ENCODE data around the gene DAB1.

Gene DAB1

GRCh38 chr1:57255945-57256344 is 167.9 kb downstream of the DAB1 start:
- TF ChIP-seq, protein P1, sequence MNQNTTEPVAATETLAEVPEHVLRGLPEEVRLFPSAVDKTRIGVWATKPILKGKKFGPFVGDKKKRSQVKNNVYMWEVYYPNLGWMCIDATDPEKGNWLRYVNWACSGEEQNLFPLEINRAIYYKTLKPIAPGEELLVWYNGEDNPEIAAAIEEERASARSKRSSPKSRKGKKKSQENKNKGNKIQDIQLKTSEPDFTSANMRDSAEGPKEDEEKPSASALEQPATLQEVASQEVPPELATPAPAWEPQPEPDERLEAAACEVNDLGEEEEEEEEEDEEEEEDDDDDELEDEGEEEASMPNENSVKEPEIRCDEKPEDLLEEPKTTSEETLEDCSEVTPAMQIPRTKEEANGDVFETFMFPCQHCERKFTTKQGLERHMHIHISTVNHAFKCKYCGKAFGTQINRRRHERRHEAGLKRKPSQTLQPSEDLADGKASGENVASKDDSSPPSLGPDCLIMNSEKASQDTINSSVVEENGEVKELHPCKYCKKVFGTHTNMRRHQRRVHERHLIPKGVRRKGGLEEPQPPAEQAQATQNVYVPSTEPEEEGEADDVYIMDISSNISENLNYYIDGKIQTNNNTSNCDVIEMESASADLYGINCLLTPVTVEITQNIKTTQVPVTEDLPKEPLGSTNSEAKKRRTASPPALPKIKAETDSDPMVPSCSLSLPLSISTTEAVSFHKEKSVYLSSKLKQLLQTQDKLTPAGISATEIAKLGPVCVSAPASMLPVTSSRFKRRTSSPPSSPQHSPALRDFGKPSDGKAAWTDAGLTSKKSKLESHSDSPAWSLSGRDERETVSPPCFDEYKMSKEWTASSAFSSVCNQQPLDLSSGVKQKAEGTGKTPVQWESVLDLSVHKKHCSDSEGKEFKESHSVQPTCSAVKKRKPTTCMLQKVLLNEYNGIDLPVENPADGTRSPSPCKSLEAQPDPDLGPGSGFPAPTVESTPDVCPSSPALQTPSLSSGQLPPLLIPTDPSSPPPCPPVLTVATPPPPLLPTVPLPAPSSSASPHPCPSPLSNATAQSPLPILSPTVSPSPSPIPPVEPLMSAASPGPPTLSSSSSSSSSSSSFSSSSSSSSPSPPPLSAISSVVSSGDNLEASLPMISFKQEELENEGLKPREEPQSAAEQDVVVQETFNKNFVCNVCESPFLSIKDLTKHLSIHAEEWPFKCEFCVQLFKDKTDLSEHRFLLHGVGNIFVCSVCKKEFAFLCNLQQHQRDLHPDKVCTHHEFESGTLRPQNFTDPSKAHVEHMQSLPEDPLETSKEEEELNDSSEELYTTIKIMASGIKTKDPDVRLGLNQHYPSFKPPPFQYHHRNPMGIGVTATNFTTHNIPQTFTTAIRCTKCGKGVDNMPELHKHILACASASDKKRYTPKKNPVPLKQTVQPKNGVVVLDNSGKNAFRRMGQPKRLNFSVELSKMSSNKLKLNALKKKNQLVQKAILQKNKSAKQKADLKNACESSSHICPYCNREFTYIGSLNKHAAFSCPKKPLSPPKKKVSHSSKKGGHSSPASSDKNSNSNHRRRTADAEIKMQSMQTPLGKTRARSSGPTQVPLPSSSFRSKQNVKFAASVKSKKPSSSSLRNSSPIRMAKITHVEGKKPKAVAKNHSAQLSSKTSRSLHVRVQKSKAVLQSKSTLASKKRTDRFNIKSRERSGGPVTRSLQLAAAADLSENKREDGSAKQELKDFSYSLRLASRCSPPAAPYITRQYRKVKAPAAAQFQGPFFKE (tag by site-specific recombination; IDR thresholded peaks at IDR 0.05; ENCODE audit: borderline replicate concordance) = no peak
- no peak for TF ChIP-seq ZNF514 (tag by site-specific recombination; IDR thresholded peaks at IDR 0.05)
- TF ChIP-seq ZNF274 (IDR thresholded peaks at IDR 0.05; ENCODE audit: low read length) = no peak
- TF ChIP-seq ZNF274 (tag by site-specific recombination; IDR thresholded peaks at IDR 0.05; ENCODE audit: borderline replicate concordance) = no peak
- TF ChIP-seq IKZF3 (tag by site-specific recombination; IDR thresholded peaks at IDR 0.05) = no peak
- TF ChIP-seq ZNF19 (tag by site-specific recombination; IDR thresholded peaks at IDR 0.05; ENCODE audit: low read depth) = no peak
- no peak for TF ChIP-seq KLF1 (tag by site-specific recombination; IDR thresholded peaks at IDR 0.05)
- CTCF ChIA-PET = no interaction called here
- POLR2A ChIA-PET = no interaction called here
- Histone ChIP-seq H3K9me3 (ENCODE audit: control insufficient read depth, insufficient read depth, low read depth, low read length) (no peaks in the 10 kb centered on the region), H3K36me3 (ENCODE audit: control insufficient read depth in 2 of 2, insufficient read depth in 1 of 2, low read length in 2 of 2) (no peaks in the 10 kb centered on the region), H3K27ac (ENCODE audit: extremely low read depth, low read depth, low read length) (no peak overlapping the region), H3K4me3 (ENCODE audit: low read depth, low read length) (no peak overlapping the region), H3K4me1 (ENCODE audit: control insufficient read depth, insufficient read depth, low read length) (no peaks in the 10 kb centered on the region)

- no peak for TF ChIP-seq ZNF776 (tag by site-specific recombination; IDR thresholded peaks at IDR 0.05; ENCODE audit: borderline replicate concordance)
- TF ChIP-seq ZNF654 (tag by site-specific recombination; IDR thresholded peaks at IDR 0.05; ENCODE audit: low read depth) = no peak
- TF ChIP-seq, protein P2, sequence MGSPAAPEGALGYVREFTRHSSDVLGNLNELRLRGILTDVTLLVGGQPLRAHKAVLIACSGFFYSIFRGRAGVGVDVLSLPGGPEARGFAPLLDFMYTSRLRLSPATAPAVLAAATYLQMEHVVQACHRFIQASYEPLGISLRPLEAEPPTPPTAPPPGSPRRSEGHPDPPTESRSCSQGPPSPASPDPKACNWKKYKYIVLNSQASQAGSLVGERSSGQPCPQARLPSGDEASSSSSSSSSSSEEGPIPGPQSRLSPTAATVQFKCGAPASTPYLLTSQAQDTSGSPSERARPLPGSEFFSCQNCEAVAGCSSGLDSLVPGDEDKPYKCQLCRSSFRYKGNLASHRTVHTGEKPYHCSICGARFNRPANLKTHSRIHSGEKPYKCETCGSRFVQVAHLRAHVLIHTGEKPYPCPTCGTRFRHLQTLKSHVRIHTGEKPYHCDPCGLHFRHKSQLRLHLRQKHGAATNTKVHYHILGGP (tag by site-specific recombination; IDR thresholded peaks at IDR 0.05) = no peak
- no peak for TF ChIP-seq ZEB2 (tag by site-specific recombination; IDR thresholded peaks at IDR 0.05)
- TF ChIP-seq ZFP41 (tag by site-specific recombination; IDR thresholded peaks at IDR 0.05; ENCODE audit: borderline replicate concordance) = no peak
- Histone ChIP-seq H3K36me3 (ENCODE audit: control insufficient read depth in 2 of 2, insufficient read depth in 1 of 2, low read length in 2 of 2) (no peaks in the 10 kb centered on the region), H3K9me3 (ENCODE audit: control insufficient read depth, insufficient read depth, low read depth, low read length) (no peaks in the 10 kb centered on the region), H3K27ac (ENCODE audit: extremely low read depth, low read depth, low read length) (no peak overlapping the region), H3K4me1 (ENCODE audit: control insufficient read depth, insufficient read depth, low read length) (no peaks in the 10 kb centered on the region), H3K4me3 (ENCODE audit: low read depth, low read length) (no peak overlapping the region)
- ChIA-PET CTCF (no interaction called here), POLR2A (no interaction called here)
Observed at GRCh38 chr1:57254022-57254421, 169.8 kb downstream of the DAB1 start.

- H3K4me3 ChIP-seq (ENCODE audit: low read depth, low read length) = no peak overlapping the region
- no peaks in the 10 kb centered on the region for H3K9me3 ChIP-seq (ENCODE audit: control insufficient read depth, insufficient read depth, low read depth, low read length)
- no peaks in the 10 kb centered on the region for H3K4me1 ChIP-seq (ENCODE audit: control insufficient read depth, insufficient read depth, low read length)
- H3K36me3 ChIP-seq (ENCODE audit: control insufficient read depth in 2 of 2, insufficient read depth in 1 of 2, low read length in 2 of 2) = no peaks in the 10 kb centered on the region
- ChIA-PET CTCF (interaction anchor here (0.5 kb wide), 1 partner anchor 112 kb away, joined by 4 read pairs; no protein-coding TSS in a partner anchor), POLR2A (no interaction called here)
- no peak overlapping the region for H3K27ac ChIP-seq (ENCODE audit: extremely low read depth, low read depth, low read length)
- TF ChIP-seq ZNF121 (tag by site-specific recombination; IDR thresholded peaks at IDR 0.05) = no peak
- TF ChIP-seq ZNF24 (tag by site-specific recombination; IDR thresholded peaks at IDR 0.05) = no peak
- TF ChIP-seq ZNF548 (tag by site-specific recombination; IDR thresholded peaks at IDR 0.05) = no peak
- TF ChIP-seq SETDB1 (IDR thresholded peaks at IDR 0.05; ENCODE audit: insufficient read length, low read length) = no peak
- no peak for TF ChIP-seq ZSCAN5A (tag by site-specific recombination; IDR thresholded peaks at IDR 0.05)
- no peak for TF ChIP-seq ZNF184 (tag by site-specific recombination; IDR thresholded peaks at IDR 0.05)
- TF ChIP-seq SP2 (tag by site-specific recombination; IDR thresholded peaks at IDR 0.05) = no peak
- no peak for TF ChIP-seq ZNF561 (tag by site-specific recombination; IDR thresholded peaks at IDR 0.05; ENCODE audit: borderline replicate concordance)
- TF ChIP-seq GFI1B (tag by site-specific recombination; IDR thresholded peaks at IDR 0.05) = no peak
- TF ChIP-seq ZNF146 (tag by site-specific recombination; IDR thresholded peaks at IDR 0.05) = no peak
- no peak for TF ChIP-seq BCL11B (tag by site-specific recombination; IDR thresholded peaks at IDR 0.05; ENCODE audit: low read depth)
- no peak for TF ChIP-seq ZNF629 (tag by site-specific recombination; IDR thresholded peaks at IDR 0.05)
- TF ChIP-seq ZNF335 (tag by site-specific recombination; conservative IDR thresholded peaks at IDR 0.05) = no peak
Observed at GRCh38 chr1:57252597-57253294, 171.1 kb downstream of the DAB1 start.
